Type B pancreatic cell (in vitro differentiated cells): ENCODE data around the gene STARD9. TPM values are rescaled to one million over a fixed set of nuclear protein-coding genes. Genes with fewer than 3 reads are reported as not detected.

Source experiments
- DNase-seq: peaks from one replicate; pipeline ENCODE4 v3.0.0; 2021; ENCODE audit warnings: mixed read lengths; ENCODE audit not compliant: unreplicated experiment; ENCODE audit errors: extremely low spot score
- H3K27ac Mint-ChIP-seq: 2 replicates; pipeline ENCODE4 v1.8.0; 2021; ENCODE audit warnings: mild to moderate bottlenecking, mixed read lengths
- H3K27me3 Mint-ChIP-seq: 2 replicates; pipeline ENCODE4 v1.8.0; 2021; ENCODE audit warnings: mixed read lengths
- H3K36me3 Mint-ChIP-seq: 2 replicates; pipeline ENCODE4 v1.8.0; 2021; ENCODE audit warnings: mixed read lengths
- H3K4me1 Mint-ChIP-seq: one replicate; pipeline ENCODE4 v1.8.0; 2021; ENCODE audit warnings: mixed read lengths; ENCODE audit not compliant: unreplicated experiment
- H3K4me3 Mint-ChIP-seq: 2 replicates; pipeline ENCODE4 v1.8.0; 2021; ENCODE audit warnings: mild to moderate bottlenecking, mixed read lengths
- H3K9me3 Mint-ChIP-seq: 2 replicates; pipeline ENCODE4 v1.8.0; 2021; ENCODE audit warnings: mixed read lengths
- CTCF ChIP-seq: fragments of 200-600 bp; sonication (generic); conservative IDR thresholded peaks from 2 replicates; pipeline ENCODE4 v1.5.0; 2021; ENCODE audit warnings: antibody characterized with exemption, mild to moderate bottlenecking
- total RNA-seq: library from RNA; stranded (reverse); gene quantifications from 2 replicates; pipeline ENCODE4 v1.2.1, GENCODE V29; 2021; ENCODE audit warnings: low replicate concordance

Gene STARD9
- total RNA-seq, 1 donor from 2014 or later, result 13.7 TPM

GRCh38 chr15:42704492-42704926 lies 129.1 kb downstream of the STARD9 start:
- peak; percentile 88 for TF ChIP-seq CTCF
- no peak overlapping the region for H3K4me3 Mint-ChIP-seq
- peaks cover 10% of the 10 kb centered on the region for H3K36me3 Mint-ChIP-seq
- no peaks in the 10 kb centered on the region for H3K4me1 Mint-ChIP-seq
- peak; percentile 67 for DNase-seq
- no peaks in the 10 kb centered on the region for H3K9me3 Mint-ChIP-seq
- H3K27me3 Mint-ChIP-seq, result no peaks in the 10 kb centered on the region
- no peak overlapping the region for H3K27ac Mint-ChIP-seq

GRCh38 chr15:42705336-42705735 lies 129.9 kb downstream of the STARD9 start:
- no peak for TF ChIP-seq CTCF

GRCh38 chr15:42707068-42707467 lies 131.7 kb downstream of the STARD9 start:
- no peaks in the 10 kb centered on the region for H3K27me3 Mint-ChIP-seq
- no peak overlapping the region for H3K27ac Mint-ChIP-seq
- H3K9me3 Mint-ChIP-seq, result no peaks in the 10 kb centered on the region
- H3K36me3 Mint-ChIP-seq, result no peaks in the 10 kb centered on the region
- DNase-seq, result no peak
- H3K4me1 Mint-ChIP-seq, result no peaks in the 10 kb centered on the region
- TF ChIP-seq CTCF, result no peak
- no peak overlapping the region for H3K4me3 Mint-ChIP-seq

More at GRCh38 chr15:42705336-42705735, 129.9 kb downstream of the STARD9 start:
- DNase-seq, result no peak
- Mint-ChIP-seq H3K27me3 (no peaks in the 10 kb centered on the region), H3K9me3 (no peaks in the 10 kb centered on the region), H3K27ac (no peak overlapping the region), H3K4me3 (no peak overlapping the region), H3K36me3 (peaks cover 5% of the 10 kb centered on the region), H3K4me1 (no peaks in the 10 kb centered on the region)

- no peaks in the 10 kb centered on the region for H3K9me3 Mint-ChIP-seq
- no peaks in the 10 kb centered on the region for H3K36me3 Mint-ChIP-seq
- DNase-seq, result no peak
- H3K4me3 Mint-ChIP-seq, result no peak overlapping the region
- no peaks in the 10 kb centered on the region for H3K27me3 Mint-ChIP-seq
- no peak for TF ChIP-seq CTCF
- no peaks in the 10 kb centered on the region for H3K4me1 Mint-ChIP-seq
- H3K27ac Mint-ChIP-seq, result no peak overlapping the region
These were observed 132.6 kb downstream of the STARD9 start for GRCh38 chr15:42707873-42708544.

GRCh38 chr15:42710662-42711061 lies 135.3 kb downstream of the STARD9 start:
- Mint-ChIP-seq H3K4me1 (no peaks in the 10 kb centered on the region), H3K27ac (no peak overlapping the region)
- no peak for TF ChIP-seq CTCF

More at GRCh38 chr15:42710662-42711061, 135.3 kb downstream of the STARD9 start:
- H3K4me3 Mint-ChIP-seq, result no peak overlapping the region
- H3K9me3 Mint-ChIP-seq, result no peaks in the 10 kb centered on the region
- H3K36me3 Mint-ChIP-seq, result no peaks in the 10 kb centered on the region
- no peaks in the 10 kb centered on the region for H3K27me3 Mint-ChIP-seq
- DNase-seq, result no peak
